Panc1 (cell line): ENCODE data around the gene TEX14. TPM values are rescaled to one million over a fixed set of nuclear protein-coding genes. Genes with fewer than 3 reads are reported as not detected.

Experiments
- ATAC-seq: fragments of 200-7000 bp; cut with Tn5 transposase; 2 replicates; pipeline ENCODE4 v1.9.1; 2020; ENCODE audit warnings: mild to moderate bottlenecking, moderate library complexity
- BruUV-seq: library from RNA; stranded (reverse); fragments of 400-500 nt; replicated peaks from 2 replicates; lab custom pipeline; 2021; lab: Mats Ljungman, UMichigan
- CTCF ChIA-PET: fragments of 300-600 bp; sonication (Branson Sonifier 250); formaldehyde crosslinking; loops from one replicate; lab custom pipeline; 2022; ENCODE audit warnings: antibody characterized with exemption; lab: Charles Lee
- POLR2A ChIA-PET: fragments of 300-600 bp; sonication (Branson Sonifier 250); formaldehyde crosslinking; loops from one replicate; lab custom pipeline; 2022; ENCODE audit warnings: antibody characterized with exemption; lab: Charles Lee
- DNase-seq: peaks from one replicate; pipeline ENCODE4 v3.0.0-alpha.2; 2010; ENCODE audit warnings: low read depth, low spot score
- H3K27ac ChIP-seq: 2 replicates; pipeline ENCODE4 v1.5.1; 2011; ENCODE audit warnings: mild to moderate bottlenecking, low read length, inconsistent platforms
- H3K27me3 ChIP-seq: fragments of 200-500 bp; sonication (Bioruptor generic); 2 replicates; pipeline ENCODE4 v1.6.0; 2014; ENCODE audit warnings: low read length, inconsistent platforms; ENCODE audit not compliant: control insufficient read depth, insufficient read depth
- H3K36me3 ChIP-seq: fragments of 200-500 bp; sonication (Bioruptor generic); 2 replicates; pipeline ENCODE4 v1.5.1; 2014; ENCODE audit warnings: inconsistent platforms, mild to moderate bottlenecking, low read length, moderate library complexity; ENCODE audit not compliant: control insufficient read depth, insufficient read depth
- H3K4me1 ChIP-seq: 2 replicates; pipeline ENCODE4 v1.5.1; 2011; ENCODE audit warnings: inconsistent platforms, mild to moderate bottlenecking, low read length, moderate library complexity; ENCODE audit not compliant: control insufficient read depth, insufficient read depth
- H3K4me3 ChIP-seq, 2 experiments: 2 replicates each; pipeline ENCODE4 v1.5.1; 2011 to 2012; ENCODE audit warnings: low read depth in 2 of 2, low read length in 2 of 2, mild to moderate bottlenecking in 2 of 2, inconsistent platforms in 1 of 2, moderate library complexity in 1 of 2
- H3K9me3 ChIP-seq: fragments of 200-500 bp; sonication (Bioruptor generic); 2 replicates; pipeline ENCODE4 v1.5.1; 2014; ENCODE audit warnings: low read depth, mild to moderate bottlenecking, inconsistent platforms, low read length, moderate library complexity; ENCODE audit not compliant: control insufficient read depth, insufficient read depth
- POLR2AphosphoS5 ChIP-seq: IDR thresholded peaks from 2 replicates; pipeline ENCODE4 v1.6.1; 2012; ENCODE audit warnings: mild to moderate bottlenecking, low read depth, low read length, moderate library complexity
- SIN3A ChIP-seq: IDR thresholded peaks from 2 replicates; pipeline ENCODE4 v1.6.1; 2012; ENCODE audit warnings: low read depth, mild to moderate bottlenecking, low read length, moderate library complexity, borderline replicate concordance; ENCODE audit not compliant: insufficient read depth
- TCF7L2 ChIP-seq: IDR thresholded peaks from 2 replicates; pipeline ENCODE4 v1.6.1; 2011; ENCODE audit warnings: mild to moderate bottlenecking, low read depth, low read length, inconsistent platforms
- in situ Hi-C: cut with HindIII; loops from 2 replicates; pipeline ENCODE4 v1.10.0; 2016; ENCODE audit warnings: low sequenced_read_pairs, low pct_unique_long_range_greater_than_20kb
- intact Hi-C: fragments of 100-400 bp; cut with micrococcal nuclease; formaldehyde crosslinking; loops from one replicate; pipeline ENCODE4 v1.10.0; 2022; ENCODE audit not compliant: unreplicated experiment
- total RNA-seq: library from RNA; stranded (reverse); gene quantifications from one replicate; pipeline ENCODE4 v1.2.1, GENCODE V29; 2021; ENCODE audit not compliant: unreplicated experiment
- TF ChIP-seq, protein P1 (sequence below), 2 experiments: IDR thresholded peaks; 2 replicates each; pipeline ENCODE4 v1.6.1; 2011 to 2012; ENCODE audit warnings: low read depth in 2 of 2, control low read depth in 1 of 2, low read length in 1 of 2, mild to moderate bottlenecking in 1 of 2, moderate library complexity in 1 of 2; ENCODE audit not compliant: insufficient read depth in 1 of 2
- TF ChIP-seq, protein P2 (sequence below): fragments of 450-650 bp; IDR thresholded peaks from 2 replicates; pipeline ENCODE4 v1.5.1; 2017; ENCODE audit warnings: mild to moderate bottlenecking

Gene TEX14
- total RNA-seq, 1 experiment from 2014 or later, result not detected

DNA sequence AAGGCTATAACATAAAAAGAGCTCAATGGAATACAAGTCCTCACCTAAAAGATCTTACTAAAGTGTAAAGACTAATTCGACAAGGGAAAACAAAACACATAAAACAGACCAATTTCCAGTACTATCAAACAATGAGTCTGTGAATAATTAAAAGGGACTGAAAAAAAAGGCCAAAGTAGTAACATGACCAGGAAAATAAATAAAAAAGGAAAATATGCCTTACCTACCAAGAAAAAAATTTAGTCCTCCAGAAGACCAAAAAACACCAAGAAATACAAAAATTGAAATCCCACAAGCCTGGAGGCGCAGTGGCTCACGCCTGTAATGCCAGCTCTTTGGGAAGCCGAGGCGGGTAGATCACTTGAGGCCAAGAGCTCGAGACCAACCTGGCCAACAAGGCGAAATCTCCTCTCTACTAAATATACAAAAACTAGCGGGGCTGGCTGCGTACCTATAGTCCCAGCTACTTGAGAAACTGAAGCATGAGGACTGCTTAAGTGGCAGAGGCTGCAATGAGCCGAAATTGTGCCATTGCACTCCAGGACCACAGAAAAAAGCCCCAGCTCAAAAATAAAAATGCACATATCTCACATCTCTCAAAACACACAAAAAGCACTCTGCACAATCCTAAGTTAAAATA is 60.8 kb downstream of the TEX14 start:
- DNase-seq (no peak), ATAC-seq (peak; percentile 85)
- no peak for TF ChIP-seq POLR2AphosphoS5
- TF ChIP-seq, protein P1, sequence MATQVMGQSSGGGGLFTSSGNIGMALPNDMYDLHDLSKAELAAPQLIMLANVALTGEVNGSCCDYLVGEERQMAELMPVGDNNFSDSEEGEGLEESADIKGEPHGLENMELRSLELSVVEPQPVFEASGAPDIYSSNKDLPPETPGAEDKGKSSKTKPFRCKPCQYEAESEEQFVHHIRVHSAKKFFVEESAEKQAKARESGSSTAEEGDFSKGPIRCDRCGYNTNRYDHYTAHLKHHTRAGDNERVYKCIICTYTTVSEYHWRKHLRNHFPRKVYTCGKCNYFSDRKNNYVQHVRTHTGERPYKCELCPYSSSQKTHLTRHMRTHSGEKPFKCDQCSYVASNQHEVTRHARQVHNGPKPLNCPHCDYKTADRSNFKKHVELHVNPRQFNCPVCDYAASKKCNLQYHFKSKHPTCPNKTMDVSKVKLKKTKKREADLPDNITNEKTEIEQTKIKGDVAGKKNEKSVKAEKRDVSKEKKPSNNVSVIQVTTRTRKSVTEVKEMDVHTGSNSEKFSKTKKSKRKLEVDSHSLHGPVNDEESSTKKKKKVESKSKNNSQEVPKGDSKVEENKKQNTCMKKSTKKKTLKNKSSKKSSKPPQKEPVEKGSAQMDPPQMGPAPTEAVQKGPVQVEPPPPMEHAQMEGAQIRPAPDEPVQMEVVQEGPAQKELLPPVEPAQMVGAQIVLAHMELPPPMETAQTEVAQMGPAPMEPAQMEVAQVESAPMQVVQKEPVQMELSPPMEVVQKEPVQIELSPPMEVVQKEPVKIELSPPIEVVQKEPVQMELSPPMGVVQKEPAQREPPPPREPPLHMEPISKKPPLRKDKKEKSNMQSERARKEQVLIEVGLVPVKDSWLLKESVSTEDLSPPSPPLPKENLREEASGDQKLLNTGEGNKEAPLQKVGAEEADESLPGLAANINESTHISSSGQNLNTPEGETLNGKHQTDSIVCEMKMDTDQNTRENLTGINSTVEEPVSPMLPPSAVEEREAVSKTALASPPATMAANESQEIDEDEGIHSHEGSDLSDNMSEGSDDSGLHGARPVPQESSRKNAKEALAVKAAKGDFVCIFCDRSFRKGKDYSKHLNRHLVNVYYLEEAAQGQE (IDR thresholded peaks at IDR 0.05; ENCODE audit: insufficient read depth in 1 of 2, low read depth in 2 of 2, low read length in 1 of 2), result no peak
- TF ChIP-seq TCF7L2, result no peak
- TF ChIP-seq, protein P2, sequence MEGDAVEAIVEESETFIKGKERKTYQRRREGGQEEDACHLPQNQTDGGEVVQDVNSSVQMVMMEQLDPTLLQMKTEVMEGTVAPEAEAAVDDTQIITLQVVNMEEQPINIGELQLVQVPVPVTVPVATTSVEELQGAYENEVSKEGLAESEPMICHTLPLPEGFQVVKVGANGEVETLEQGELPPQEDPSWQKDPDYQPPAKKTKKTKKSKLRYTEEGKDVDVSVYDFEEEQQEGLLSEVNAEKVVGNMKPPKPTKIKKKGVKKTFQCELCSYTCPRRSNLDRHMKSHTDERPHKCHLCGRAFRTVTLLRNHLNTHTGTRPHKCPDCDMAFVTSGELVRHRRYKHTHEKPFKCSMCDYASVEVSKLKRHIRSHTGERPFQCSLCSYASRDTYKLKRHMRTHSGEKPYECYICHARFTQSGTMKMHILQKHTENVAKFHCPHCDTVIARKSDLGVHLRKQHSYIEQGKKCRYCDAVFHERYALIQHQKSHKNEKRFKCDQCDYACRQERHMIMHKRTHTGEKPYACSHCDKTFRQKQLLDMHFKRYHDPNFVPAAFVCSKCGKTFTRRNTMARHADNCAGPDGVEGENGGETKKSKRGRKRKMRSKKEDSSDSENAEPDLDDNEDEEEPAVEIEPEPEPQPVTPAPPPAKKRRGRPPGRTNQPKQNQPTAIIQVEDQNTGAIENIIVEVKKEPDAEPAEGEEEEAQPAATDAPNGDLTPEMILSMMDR, result no peak
- no peak for TF ChIP-seq SIN3A
- no peaks in the 10 kb centered on the region for H3K27me3 ChIP-seq
- no peaks in the 10 kb centered on the region for H3K36me3 ChIP-seq
- CTCF ChIA-PET, result no interaction called here
- H3K4me1 ChIP-seq, result peaks cover 8% of the 10 kb centered on the region
- no peak overlapping the region for H3K27ac ChIP-seq
- no peaks in the 10 kb centered on the region for H3K9me3 ChIP-seq
- no peak overlapping the region for H3K4me3 ChIP-seq
- POLR2A ChIA-PET, result interaction anchor here (0.6 to 1.4 kb wide), 10 partner anchors 9 to 1649 kb away, joined by 3 to 9 read pairs (median 4); no protein-coding TSS in a partner anchor
- BruUV-seq, result TSS peak; percentile 100
- in situ Hi-C loops (no loop called here), intact Hi-C loops (loop anchor here (1.0 to 10.0 kb wide), 2 partner anchors 28 to 116 kb away; partner anchors contain the start of gene MTMR4)

DNA sequence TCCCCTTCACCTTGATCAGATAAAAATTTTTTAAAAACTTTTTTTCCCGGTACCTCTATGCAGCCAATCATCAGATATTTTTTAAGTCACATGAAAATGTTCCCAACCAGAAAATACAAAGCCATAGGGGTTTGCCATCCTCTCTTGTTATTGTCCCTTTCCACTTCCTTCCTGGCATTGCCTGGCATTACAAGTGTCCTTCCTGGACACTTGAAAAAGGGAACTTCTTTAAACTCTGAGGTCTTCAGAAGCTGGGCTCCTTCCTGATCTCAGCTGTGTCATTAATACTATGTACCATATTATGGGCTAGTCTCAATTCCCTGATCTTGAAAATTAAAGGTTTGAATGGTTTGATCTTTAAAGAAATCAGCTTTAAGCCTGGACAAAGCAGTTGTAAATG is 64.9 kb downstream of the TEX14 start:
- no peak for ATAC-seq
- CTCF ChIA-PET, result interaction anchor here (0.6 kb wide), 1 partner anchor 21 kb away, joined by 5 read pairs; no protein-coding TSS in a partner anchor

More for the DNA sequence above, 64.9 kb downstream of the TEX14 start:
- POLR2A ChIA-PET, result interaction anchor here (0.7 kb wide), 1 partner anchor 134 kb away, joined by 9 read pairs; no protein-coding TSS in a partner anchor
- Histone ChIP-seq H3K27me3 (no peaks in the 10 kb centered on the region), H3K36me3 (no peaks in the 10 kb centered on the region), H3K4me1 (peaks cover 3% of the 10 kb centered on the region; the same call in 1 of the 2 replicates), H3K4me3 (no peak overlapping the region), H3K27ac (no peak overlapping the region), H3K9me3 (no peaks in the 10 kb centered on the region)
- intact Hi-C loops (no loop called here), in situ Hi-C loops (no loop called here)
- TF ChIP-seq TCF7L2, result no peak
- TF ChIP-seq, protein P2, result no peak
- TF ChIP-seq SIN3A, result no peak
- no peak for TF ChIP-seq POLR2AphosphoS5
- TF ChIP-seq, protein P1 (IDR thresholded peaks at IDR 0.05; ENCODE audit: insufficient read depth in 1 of 2, low read depth in 2 of 2, low read length in 1 of 2), result no peak
- DNase-seq, result no peak
- BruUV-seq, result no TSS peak
